ELR (cell line): ENCODE results near the gene NRG2.

Experiments used
- DNase-seq: peaks from one replicate; pipeline ENCODE4 v3.0.0-alpha.2; 2015; ENCODE audit warnings: low read depth

The NRG2 gene

DNA sequence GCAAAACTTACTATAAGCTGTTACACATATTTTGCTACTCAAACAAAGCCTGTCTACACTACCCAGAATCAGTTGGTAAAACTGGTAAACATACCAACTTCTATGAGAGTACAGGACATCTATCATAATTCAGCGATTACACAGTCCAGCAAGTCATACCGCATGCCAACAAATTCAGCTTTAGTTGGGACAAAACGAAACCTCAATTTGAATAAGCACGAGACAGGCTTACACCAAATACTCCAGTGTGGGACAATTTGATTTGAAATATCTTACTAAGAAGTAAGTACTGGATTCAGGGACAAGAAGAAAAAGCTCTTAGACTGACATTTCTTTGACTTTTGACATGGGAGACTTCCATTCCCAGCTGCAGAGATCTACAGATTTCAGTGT lies 2.0 kb downstream of the NRG2 start:
- no peak for DNase-seq

DNA sequence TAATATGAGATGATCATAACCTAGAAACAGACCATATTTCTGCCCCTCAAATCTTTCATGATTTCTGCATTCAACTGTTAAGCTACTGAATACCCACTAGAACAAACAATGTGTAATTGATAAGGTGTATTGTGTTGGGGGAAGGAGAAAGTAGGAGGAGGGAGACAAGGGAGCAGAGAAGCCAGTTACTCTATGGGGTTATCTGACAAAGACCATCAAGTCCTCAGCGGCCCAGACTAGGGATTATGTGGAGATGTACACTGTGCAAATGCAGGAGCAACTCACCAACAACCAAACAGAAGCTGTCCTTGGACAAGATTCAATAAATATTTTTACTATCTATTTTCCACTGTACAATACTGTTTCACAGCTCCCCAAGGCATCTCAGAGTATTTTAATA lies 2.7 kb downstream of the NRG2 start:
- DNase-seq: no peak

DNA sequence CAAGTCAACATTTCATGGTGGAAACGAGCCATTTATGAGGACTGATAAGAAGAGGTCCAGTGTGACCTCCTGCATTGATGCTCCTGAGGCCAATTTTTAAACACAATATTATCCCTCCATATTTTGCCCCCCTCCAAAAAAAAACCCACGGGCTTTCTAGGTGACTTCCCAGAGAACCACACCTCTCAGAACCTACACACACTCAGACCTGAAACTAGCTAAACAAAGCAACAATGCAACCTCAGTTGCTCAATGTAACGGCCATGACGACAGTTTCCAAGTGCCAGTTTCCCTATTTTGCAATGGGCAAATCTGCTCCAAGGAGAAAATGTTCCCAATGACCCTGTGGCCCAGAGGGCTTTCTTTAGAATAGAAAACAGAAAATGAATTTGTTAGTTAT lies 3.5 kb downstream of the NRG2 start:
- DNase-seq: no peak

DNA sequence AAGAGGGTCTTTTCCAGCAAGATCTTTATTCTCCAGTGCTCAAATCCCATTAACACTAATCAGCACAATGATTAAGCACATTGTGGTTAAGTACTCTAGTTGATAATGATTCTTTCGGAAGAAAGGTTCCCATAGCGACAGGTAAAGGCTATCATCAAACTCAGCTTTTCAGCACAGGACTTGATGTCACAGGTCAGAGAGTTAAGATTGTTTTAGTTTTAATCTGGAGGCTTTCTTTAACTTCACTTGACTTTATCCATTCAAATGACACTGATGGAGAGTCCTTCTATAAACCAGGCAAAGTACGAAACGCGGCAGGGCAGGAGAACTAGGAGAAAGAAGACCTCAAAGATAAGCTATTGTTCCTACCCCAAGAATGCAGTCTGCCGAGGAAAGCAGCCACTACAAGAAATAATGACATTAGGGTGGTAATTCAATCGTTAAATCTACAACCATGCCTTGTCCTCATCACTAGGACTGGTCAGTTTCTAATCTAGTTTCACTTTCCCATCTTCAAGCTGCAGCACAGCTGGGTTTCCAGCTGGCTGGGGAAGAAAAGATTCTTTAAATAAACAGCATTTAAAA lies 4.6 kb downstream of the NRG2 start:
- peak; percentile 42 for DNase-seq

DNA sequence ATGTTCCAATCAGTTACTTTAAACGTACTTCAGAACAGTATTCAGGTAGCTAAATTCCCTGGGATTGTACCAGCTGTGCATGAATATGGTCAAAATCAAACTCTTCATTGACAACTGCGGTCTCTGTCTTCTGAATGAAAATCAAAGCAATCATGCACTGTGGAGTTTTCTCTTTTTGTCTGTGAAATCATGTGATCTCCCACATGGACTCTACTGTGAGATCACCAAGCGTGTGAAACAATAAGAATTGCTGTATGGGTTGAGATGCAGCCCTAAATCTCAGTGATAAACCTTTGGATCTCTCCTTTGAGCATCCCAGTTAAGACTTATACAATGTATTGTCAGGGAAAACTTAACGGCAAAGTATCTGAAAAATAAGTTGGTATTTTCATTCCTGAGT lies 6.1 kb downstream of the NRG2 start:
- DNase-seq: no peak

DNA sequence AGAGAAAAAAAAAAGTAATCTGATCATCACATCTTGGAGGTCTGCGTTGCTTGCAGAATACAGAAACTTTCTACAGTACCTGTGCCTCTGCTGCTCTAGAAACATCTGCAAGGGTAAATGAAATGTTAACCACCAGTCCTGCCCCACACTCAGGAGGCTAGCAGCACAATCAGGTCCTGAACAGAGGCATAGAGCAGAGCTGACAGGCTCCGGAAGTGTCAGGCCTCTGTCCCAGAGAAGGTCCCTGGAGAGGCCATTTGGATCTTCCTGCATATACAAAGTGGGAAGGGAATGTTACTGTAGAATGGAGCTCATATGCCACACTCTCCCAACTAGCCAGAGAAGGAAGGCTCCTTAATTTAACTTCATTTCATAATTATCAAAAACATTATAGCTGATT lies 7.2 kb downstream of the NRG2 start:
- no peak for DNase-seq

DNA sequence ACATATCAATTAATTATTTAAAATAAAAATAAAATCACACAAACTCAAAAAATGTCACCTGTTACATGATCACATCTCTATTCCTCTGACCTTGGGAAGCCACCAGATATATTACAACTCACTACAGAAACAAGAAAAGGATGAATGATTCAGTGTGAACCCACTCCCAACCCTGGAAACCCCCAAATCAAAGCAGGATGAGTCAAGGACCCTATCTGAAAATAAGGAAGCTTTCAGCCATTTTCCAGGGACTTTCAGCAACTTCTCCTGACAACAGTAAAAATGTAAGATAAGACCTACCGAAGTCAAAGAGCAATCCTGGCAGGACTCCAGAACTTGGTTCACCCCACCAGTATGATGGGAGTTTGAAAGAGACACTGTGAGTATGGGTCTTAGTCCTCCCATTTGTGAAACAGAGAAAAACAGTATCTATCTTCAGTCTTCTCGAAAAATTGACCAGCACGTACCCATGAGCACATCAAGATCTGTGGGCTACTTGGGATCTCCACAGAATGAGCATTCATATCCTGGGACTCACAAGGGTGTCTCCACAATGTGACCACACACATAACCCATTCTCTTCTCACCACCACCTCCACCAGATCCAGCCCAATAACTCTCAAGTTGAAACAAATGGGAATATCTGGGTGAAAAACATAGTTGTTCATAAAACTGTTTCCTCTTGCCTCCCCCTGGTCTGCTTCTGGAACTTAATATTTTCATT lies 9.9 kb downstream of the NRG2 start:
- DNase-seq: no peak

DNA sequence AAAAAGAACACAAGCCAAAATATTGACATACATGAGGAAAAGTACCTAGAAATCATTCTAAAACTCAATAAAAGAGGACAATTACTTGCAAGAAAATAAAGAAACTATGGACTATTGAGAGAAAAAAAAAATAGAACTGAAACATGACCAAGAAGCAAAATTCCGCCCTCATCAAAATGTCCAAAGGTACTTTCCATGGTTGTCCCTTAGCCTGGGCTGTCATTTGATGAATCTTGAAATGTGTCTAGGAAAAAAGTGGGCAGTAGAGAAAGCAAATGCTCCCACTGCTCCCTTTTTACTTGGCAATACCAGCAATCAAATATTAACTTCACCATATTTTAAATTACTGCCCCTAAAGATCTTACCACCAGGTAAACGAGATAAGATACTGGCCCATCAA lies 10.8 kb downstream of the NRG2 start:
- DNase-seq: no peak

DNA sequence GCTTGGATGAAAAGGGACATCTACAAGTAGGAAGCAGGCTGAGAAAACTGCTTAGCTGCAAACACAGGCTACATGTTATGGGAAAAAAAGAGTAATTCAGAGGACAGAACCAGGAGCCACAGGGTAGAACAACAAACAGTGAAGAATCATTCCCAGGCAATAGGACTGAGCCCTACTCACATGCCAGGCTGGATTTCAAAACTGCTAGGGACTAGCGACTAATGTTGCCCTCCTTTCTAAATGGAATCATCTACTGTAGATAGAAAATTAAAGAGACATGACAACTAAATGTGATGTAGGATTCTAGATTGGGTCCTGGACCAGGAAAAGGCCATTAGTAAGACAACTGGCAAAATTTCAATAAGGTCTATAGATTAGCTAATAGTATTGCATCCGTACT lies 15.3 kb downstream of the NRG2 start:
- no peak for DNase-seq

DNA sequence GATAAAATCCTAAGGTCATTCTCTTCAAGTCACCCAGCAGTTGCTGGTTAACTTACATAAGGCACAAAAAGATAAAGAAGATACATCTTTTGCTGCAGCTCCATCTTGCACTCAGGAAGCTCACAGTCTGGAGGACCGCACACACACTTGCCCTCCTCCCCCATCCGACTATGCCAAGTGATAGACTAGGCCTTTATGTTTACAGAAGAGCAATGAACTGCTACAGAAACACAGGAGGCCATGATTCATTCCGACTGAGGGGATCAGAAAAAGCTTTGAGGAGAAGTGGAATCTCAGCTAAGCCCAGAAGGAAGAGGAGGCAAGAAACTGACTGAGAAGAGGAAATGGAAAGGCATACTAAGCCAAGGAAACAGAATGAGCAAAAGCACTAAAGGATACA lies 17.4 kb downstream of the NRG2 start:
- no peak for DNase-seq

DNA sequence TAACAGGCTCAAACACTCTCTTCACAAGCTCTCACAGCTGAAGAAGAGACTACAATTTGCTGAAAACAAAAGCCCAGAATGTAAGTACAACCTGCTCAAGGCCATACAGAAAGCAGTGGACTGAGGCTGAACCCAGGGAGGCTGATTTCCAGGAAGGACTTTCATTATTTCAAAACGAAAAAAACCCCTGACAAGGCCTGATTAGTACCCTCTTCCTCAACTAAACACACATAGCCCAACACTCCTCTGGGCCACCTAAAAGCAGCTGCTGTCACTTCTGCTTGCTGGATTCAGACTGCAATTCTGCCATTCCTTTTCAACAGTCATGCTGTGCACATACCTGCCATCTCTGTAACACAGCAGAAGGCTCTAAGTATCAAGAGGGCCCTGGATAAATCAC lies 18.2 kb downstream of the NRG2 start:
- DNase-seq: no peak

DNA sequence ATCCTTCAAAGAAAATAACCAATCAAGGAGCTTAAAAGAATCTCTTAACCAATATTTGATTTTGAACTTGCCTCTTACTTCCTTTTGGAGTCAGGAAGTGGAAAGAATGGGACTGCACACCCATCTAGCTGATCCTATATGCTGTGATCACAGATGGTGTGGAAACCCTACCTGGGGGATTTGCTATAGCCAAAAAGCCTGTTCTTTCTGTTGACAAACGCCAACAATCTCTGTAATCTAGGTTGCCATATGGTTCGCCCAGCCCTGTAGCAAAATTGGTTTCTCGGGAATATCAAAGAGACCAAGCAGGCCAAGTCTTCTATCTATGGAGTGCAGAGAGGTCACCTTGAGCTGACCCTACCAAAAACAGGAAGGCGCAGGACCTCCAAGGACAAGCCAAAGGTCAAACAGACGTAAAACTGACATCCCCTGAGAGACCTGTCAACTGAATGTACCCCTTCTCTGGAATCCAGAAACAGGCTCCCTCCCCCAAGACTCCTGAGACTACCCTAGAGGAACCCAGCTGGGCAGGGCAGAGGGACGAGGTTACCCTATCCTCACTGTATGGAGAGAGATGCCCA lies 19.4 kb downstream of the NRG2 start:
- no peak for DNase-seq

DNA sequence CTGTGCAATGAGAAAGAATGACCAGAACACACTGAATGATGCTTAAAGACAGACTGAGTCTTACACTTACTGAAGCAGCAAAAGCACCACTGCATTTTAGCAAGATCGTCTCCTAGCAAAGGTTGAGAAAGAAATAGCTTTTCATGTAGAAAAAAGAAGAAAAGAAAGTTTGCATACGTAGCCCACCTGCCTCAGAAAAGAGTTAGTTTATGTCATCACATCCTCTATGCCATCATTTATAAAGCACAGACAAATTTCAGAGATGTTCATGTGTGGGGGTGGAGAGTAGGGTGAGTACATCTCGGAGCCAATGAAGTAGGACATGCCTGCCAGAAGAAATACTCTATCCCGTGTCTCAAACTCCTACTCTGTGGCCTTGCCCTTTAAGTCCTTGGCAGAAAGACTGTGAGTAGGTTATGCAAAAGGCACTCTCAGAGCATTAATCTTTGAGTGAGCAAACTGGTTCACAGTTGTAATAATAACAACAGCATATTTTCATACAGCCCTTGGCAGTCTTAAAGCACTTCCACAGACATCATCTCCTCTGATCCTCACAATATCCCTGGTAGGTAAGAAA lies 22.4 kb downstream of the NRG2 start:
- DNase-seq: no peak

DNA sequence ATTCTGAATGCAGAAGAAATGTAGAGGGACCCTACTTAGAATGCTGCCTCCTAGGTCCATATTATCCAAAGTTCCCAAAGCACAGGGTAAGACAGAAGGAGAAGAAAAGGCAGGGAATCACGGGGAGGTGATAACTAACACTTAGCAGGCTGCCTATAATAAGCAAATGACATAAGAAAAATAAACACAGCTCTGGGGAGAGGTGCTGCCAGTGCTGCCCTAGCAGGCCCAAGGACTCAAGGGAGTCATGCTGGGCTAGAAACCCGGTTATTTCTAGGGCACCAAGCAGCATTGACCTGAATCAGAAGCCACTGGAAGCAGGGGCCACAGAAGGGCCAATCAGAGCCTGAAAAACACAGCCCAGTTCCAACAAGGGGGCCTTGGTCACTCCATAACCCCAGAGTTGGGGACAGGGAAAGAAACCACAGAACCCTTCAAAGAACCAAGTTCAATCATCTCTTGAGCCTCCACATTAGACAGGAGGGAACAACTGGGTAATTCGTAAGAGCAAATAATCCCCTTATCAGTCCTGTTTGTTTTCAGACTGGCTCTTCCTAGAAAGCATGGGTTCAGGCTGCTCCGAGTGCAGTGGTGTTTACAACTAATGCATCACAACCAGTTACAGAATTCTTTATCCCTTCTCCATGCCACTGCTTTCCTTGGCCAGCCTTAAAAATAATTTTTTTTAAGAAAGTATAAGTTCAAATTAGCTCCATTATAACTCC lies 24.0 kb downstream of the NRG2 start:
- no peak for DNase-seq

DNA sequence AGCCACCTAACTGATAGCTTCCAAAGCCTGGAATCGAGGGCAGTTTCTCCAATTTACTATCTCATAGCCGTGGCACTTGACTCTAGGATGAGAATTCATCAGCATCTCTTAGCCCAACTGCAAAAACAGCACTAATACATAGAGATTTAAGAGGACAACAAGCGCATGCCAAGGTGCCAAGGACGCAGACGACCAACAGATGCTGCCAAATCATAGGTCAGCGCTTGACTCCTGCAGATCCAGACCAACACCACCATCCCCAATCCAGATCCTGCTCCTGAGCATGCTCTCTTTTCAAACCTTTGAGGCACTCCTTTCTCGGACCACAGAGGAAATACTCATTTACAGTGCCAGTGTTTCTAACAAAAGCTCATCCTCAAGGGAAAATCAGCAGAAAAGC lies 24.6 kb downstream of the NRG2 start:
- DNase-seq: no peak

DNA sequence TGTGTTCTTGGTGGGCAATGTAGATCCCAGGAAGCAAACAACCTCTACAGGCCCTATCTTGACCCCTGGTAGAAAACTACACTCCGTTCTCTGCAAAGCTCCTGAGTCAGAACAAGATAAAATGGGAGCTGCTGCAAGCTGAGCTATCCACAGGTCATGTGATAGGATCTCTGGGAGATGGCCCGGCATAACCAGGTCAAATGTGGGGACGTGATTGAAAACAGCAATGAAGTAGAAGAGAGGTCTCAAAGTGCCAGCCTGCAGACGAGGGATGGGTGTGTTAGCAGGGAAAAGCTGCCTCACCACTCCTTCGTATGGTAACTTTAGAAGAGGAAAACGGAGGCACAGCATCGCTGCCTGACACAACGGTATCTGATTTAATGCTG lies 25.0 kb downstream of the NRG2 start:
- no peak for DNase-seq

DNA sequence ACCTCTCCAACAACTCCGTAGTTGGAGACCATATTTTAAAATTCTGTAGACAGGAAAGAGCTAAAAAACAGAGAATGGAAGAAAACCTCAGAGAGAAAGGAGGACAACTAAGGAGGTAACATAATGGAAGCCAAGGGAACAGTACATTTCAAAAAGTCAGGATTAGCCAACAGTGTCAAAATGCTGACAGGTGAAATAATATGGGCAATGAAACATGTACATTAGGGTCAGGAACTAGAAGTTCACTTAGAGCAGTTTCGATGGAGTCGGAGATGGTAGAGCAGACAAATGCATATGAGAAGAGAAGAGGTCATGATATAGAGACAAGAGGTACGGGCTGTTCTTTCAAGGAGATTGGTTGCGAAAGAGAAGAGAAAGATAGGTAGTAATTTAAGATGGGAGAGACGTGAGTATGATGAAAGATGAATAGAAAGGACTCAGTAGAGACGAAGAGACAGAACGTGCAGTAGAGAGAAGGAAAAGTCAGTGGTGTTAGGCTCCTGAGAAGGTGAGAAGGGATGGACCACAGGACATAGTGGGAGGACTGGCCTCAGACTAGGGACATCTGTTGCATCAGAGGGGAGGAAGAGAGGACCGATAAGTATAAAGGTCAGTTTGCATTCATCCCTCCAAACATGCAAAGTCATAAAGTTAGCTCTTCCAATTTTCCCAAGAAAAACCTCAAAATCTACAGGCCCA lies 25.6 kb downstream of the NRG2 start:
- DNase-seq: no peak

DNA sequence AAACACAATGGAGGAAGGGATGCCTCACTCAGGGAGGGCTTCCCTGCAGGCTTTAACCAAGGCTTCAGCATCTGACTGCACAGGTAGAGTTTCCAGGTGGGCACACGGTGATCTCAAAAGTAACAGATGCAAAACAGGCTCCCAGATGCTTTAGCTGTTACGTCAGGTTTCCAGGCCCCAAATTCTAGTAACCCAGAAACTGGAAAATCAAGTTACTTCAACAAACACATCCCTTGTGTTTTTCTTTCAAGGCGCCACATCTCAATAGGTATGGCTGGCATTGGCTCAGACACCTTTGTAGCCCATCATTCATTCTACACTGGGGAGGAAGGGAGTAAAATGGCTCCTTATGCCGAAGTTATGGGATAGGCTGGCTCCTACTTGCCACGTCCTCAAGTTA lies 27.4 kb downstream of the NRG2 start:
- DNase-seq: no peak

DNA sequence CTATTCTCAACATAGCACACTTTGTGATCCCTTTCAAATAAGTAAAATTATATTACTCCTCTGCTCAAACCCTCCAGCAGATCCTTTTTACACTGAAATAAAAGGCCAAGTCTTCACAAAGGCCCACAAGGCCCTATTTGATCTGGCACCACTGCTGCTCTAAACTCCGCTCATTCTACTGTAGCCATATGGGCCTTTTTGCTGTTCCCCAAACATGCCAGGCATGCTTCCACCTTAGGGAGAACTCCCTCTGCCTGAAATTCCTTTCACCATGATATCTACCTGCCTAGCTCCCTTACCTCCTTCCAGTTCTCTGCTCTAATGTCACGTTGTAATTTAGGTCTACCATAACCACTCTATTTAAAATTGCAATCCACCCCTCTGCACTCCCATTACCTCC lies 28.3 kb downstream of the NRG2 start:
- no peak for DNase-seq

DNA sequence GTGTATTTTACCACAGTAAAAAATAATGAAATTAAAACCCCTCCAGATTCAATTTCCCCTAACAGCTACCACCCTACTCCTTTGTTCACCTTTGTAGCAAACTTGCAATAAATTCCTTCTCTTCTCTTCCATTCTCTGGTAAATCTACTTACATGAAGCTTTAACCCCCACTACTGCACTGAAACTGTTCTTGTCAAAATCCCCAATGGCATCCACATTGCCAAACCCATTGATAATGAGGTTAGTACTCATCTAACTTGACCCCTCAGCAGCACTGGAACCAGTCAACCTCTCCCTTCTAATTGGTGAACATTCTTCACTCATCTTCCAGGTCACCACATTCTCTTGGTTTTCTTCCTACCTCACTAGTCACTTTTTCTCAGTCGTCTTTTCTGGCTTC lies 29.6 kb downstream of the NRG2 start:
- no peak for DNase-seq

DNA sequence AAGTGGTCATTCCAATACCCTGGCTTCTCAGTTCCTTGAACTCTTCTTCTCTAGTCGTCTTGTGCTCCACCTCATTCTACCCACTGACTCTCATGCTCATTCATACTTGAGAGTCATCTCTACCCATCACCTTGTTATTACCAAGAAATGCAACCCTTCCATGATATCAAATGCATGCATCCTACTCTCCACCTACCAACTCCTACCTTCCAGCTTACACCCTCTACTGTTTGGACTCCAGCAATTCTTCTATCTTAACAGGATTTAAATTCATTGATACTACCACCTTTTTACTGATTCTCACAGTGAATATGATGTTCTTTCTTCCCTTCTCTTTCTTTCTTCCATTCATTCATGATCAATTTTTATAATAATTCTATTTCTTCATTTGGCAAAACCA lies 30.7 kb downstream of the NRG2 start:
- DNase-seq: no peak

DNA sequence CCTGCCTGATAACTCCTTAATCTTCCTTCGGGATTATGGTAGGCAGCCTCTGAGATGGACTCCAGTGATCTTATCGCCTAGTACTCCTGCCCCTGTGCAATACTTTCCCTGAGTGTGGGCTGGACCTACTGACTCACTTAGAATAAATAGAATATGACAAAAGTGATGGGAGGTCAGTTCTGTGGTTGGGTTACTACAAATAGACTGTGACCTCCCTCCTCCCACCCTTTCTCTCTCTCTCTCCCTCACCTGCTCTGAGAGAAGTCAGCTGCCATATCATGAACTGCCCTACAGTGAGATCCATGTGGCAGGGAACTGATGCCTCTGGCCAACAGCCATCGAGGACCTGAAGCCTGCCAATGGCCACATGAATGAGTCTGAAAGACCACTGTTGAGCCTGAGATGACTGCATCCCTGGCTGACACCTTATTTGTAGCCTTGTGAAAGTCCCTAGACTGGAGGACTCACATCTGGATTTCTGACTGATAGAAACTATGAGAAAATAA lies 31.7 kb downstream of the NRG2 start:
- DNase-seq: peak; percentile 32
